OCI-LY1 (cell line): Measurements from ENCODE around the gene AZU1.

Source experiments
- H2AFZ ChIP-seq: fragments of 200-600 bp; sonication (generic), shearing (Covaris generic); 2 replicates; pipeline ENCODE4 v1.6.0; 2014; ENCODE audit warnings: antibody characterized with exemption, mild to moderate bottlenecking, low read length
- H3F3A ChIP-seq: fragments of 200-600 bp; sonication (generic), shearing (Covaris generic); 2 replicates; pipeline ENCODE4 v1.6.0; 2014; ENCODE audit warnings: mild to moderate bottlenecking, antibody characterized with exemption, low read length, moderate library complexity; ENCODE audit not compliant: insufficient read depth
- H3K27ac ChIP-seq: fragments of 200-600 bp; sonication (generic); 2 replicates; pipeline ENCODE4 v1.5.1; 2014; ENCODE audit warnings: low read length, mixed run types, mild to moderate bottlenecking, low read depth; ENCODE audit not compliant: poor library complexity, severe bottlenecking
- H3K27me3 ChIP-seq: fragments of 200-600 bp; sonication (generic); 2 replicates; pipeline ENCODE4 v1.6.0; 2014; ENCODE audit warnings: antibody characterized with exemption, mild to moderate bottlenecking, low read length, moderate library complexity; ENCODE audit not compliant: insufficient read depth
- H3K36me3 ChIP-seq: fragments of 200-600 bp; sonication (generic); 2 replicates; pipeline ENCODE4 v1.6.1; 2014; ENCODE audit warnings: mild to moderate bottlenecking, antibody characterized with exemption, low read length, moderate library complexity, mixed read lengths; ENCODE audit not compliant: insufficient read depth
- H3K4me1 ChIP-seq: fragments of 200-600 bp; sonication (generic); 2 replicates; pipeline ENCODE4 v1.5.1; 2014; ENCODE audit warnings: mild to moderate bottlenecking, low read length, moderate library complexity; ENCODE audit not compliant: insufficient read depth, severe bottlenecking
- H3K4me2 ChIP-seq: fragments of 200-600 bp; sonication (generic), shearing (Covaris generic); 2 replicates; pipeline ENCODE4 v1.6.1; 2014; ENCODE audit warnings: low read length
- H3K4me3 ChIP-seq: fragments of 200-600 bp; sonication (generic); 2 replicates; pipeline ENCODE4 v1.5.1; 2014; ENCODE audit warnings: low read length, low read depth, mild to moderate bottlenecking, mixed read lengths; ENCODE audit not compliant: poor library complexity, severe bottlenecking
- H3K79me2 ChIP-seq: fragments of 200-600 bp; shearing (Covaris generic); 2 replicates; pipeline ENCODE4 v1.6.1; 2016; ENCODE audit warnings: mixed run types, low read length, mixed read lengths; ENCODE audit not compliant: insufficient read depth
- H3K9ac ChIP-seq: fragments of 200-600 bp; sonication (generic), shearing (Covaris generic); 2 replicates; pipeline ENCODE4 v1.6.1; 2014; ENCODE audit warnings: mild to moderate bottlenecking, low read length, mixed read lengths
- H3K9me2 ChIP-seq: fragments of 200-600 bp; sonication (generic), shearing (Covaris generic); 2 replicates; pipeline ENCODE4 v1.6.1; 2014; ENCODE audit warnings: low read depth, mild to moderate bottlenecking, low read length, mixed read lengths
- H3K9me3 ChIP-seq: fragments of 200-600 bp; shearing (Covaris generic); 2 replicates; pipeline ENCODE4 v1.6.1; 2014; ENCODE audit warnings: low read length, mixed read lengths
- H4K20me1 ChIP-seq: fragments of 200-600 bp; sonication (generic), shearing (Covaris generic); 2 replicates; pipeline ENCODE4 v1.6.0; 2016; ENCODE audit warnings: mild to moderate bottlenecking, low read length; ENCODE audit not compliant: insufficient read depth
- EZH2 ChIP-seq: fragments of 200-600 bp; sonication (generic), shearing (Covaris generic); IDR thresholded peaks from 2 replicates; pipeline ENCODE4 v1.8.0; 2017; ENCODE audit warnings: borderline replicate concordance, mixed run types, mild to moderate bottlenecking, antibody characterized with exemption, low read length, moderate library complexity, mixed read lengths
- TF ChIP-seq, protein P1 (sequence below): fragments of 200-600 bp; sonication (generic), shearing (Covaris generic); IDR thresholded peaks from 2 replicates; pipeline ENCODE4 v1.5.1; 2017; ENCODE audit warnings: mild to moderate bottlenecking, antibody characterized with exemption, low read length, moderate library complexity, mixed read lengths

Gene AZU1, protein sequence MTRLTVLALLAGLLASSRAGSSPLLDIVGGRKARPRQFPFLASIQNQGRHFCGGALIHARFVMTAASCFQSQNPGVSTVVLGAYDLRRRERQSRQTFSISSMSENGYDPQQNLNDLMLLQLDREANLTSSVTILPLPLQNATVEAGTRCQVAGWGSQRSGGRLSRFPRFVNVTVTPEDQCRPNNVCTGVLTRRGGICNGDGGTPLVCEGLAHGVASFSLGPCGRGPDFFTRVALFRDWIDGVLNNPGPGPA

DNA sequence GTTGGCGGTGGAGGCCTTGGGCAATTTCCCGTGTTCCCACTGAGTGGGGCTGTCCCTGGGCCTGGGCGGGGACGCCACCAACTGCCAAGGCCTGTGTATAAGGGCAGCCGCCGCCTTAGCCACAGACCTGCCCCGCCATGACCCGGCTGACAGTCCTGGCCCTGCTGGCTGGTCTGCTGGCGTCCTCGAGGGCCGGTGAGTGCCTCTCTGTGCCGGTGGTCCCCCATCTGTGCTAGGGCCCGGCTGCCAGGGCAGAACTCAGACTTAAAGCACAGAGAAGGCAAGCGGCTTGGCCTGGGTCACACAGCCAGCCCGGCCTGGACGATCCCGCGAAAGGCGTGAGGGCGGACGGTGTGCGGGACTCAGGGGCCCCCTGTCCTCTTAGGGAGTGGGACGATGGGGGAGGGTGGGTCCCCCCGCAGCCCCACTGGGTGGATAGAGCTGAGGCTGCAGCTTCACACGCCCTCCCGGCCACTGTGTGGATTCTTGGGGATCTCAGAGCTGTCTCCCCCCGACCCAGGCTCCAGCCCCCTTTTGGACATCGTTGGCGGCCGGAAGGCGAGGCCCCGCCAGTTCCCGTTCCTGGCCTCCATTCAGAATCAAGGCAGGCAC is at the start of gene AZU1:
Gene AZU1 (plus strand): TSS at position 128 of the 612 bp plus-strand sequence. CDS start 10 bp downstream, at position 138.
- no peak within 1 kb of the TSS for H3K27ac ChIP-seq
- H3K4me2 ChIP-seq: no peak within 1 kb of the TSS
- H3K79me2 ChIP-seq: no peaks in the 10 kb centered on the region
- no peak within 1 kb of the TSS for H3K9ac ChIP-seq
- peaks cover 4% of the 10 kb centered on the region; the same call in 1 of the 2 replicates for H3K27me3 ChIP-seq
- H3K36me3 ChIP-seq: no peaks in the 10 kb centered on the region
- TF ChIP-seq EZH2: no peak
- TF ChIP-seq, protein P1, sequence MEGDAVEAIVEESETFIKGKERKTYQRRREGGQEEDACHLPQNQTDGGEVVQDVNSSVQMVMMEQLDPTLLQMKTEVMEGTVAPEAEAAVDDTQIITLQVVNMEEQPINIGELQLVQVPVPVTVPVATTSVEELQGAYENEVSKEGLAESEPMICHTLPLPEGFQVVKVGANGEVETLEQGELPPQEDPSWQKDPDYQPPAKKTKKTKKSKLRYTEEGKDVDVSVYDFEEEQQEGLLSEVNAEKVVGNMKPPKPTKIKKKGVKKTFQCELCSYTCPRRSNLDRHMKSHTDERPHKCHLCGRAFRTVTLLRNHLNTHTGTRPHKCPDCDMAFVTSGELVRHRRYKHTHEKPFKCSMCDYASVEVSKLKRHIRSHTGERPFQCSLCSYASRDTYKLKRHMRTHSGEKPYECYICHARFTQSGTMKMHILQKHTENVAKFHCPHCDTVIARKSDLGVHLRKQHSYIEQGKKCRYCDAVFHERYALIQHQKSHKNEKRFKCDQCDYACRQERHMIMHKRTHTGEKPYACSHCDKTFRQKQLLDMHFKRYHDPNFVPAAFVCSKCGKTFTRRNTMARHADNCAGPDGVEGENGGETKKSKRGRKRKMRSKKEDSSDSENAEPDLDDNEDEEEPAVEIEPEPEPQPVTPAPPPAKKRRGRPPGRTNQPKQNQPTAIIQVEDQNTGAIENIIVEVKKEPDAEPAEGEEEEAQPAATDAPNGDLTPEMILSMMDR: no peak
- no peaks in the 10 kb centered on the region for H3K9me3 ChIP-seq
- H3K9me2 ChIP-seq: no peaks in the 10 kb centered on the region
- no peak within 1 kb of the TSS for H2AFZ ChIP-seq
- no peaks in the 10 kb centered on the region for H3F3A ChIP-seq
- H3K4me3 ChIP-seq: no peak within 1 kb of the TSS
- H3K4me1 ChIP-seq: no peaks in the 10 kb centered on the region
- no peaks in the 10 kb centered on the region for H4K20me1 ChIP-seq

DNA sequence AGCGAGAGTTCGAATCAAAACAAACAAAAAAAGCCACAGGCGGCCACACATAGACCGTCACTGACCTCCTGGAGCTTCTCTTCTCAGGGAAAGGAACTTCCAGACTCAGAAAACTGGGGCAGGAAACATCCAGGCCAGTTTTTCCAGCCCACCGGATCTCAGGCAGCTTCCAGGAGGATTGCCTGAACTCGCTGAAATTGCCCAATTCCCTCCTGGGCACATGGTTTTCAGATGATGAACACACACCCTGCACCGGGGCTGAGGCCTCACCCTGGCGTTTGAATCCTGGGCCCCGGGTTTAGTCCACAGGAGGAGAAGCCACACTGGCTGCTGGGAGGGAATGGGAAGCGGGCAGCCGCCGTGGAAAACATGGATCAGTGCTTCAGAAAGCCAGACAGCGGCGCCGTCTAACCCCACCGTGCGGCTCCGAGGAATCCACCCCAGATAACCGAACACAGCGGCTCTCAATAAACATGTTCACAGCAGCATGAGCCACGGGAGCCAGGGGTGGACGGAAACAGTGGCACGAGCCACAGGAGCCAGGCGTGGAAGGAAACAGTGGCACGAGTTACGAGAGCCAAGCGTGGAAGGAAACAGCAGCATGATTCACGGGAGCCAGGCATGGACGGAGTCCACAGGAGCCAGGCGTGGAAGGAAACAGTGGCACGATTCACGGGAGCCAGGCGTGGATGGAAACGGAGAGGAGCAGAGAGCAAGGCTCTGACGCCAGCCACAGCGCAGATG is 48.6 kb upstream of the AZU1 start:
- no peaks in the 10 kb centered on the region for H3K9me2 ChIP-seq
- no peak for TF ChIP-seq EZH2
- TF ChIP-seq, protein P1: no peak
- H3F3A ChIP-seq: no peaks in the 10 kb centered on the region
- H3K9me3 ChIP-seq: no peaks in the 10 kb centered on the region
- H3K79me2 ChIP-seq: no peaks in the 10 kb centered on the region
- H3K4me2 ChIP-seq: no peak overlapping the region
- no peak overlapping the region for H3K9ac ChIP-seq
- no peaks in the 10 kb centered on the region for H3K4me1 ChIP-seq
- no peaks in the 10 kb centered on the region for H4K20me1 ChIP-seq
- H3K27me3 ChIP-seq: peaks cover 11% of the 10 kb centered on the region
- H3K36me3 ChIP-seq: no peaks in the 10 kb centered on the region
- no peak overlapping the region for H3K4me3 ChIP-seq
- no peak overlapping the region for H3K27ac ChIP-seq
- no peak overlapping the region for H2AFZ ChIP-seq

DNA sequence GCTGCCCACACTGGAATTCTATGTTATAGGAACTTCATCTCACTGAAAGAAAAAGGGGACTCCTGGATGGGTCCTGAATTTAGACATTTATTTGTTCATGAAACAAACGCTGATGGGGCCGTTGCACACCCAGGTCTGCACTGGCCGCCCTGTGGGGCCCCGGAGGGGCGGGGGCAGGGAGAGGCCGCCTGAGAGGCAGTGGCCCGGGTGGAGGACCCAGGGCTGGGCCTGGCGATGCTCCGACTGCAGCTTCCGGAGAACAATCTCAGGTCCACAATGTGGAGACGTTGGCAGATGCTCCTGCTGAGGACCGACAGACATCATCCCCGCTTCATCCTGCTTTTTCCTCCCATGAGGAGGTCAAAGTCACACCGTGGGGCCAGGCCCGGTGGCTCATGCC is 46.7 kb upstream of the AZU1 start:
- TF ChIP-seq EZH2: no peak
- TF ChIP-seq, protein P1: no peak
- Histone ChIP-seq H3K27me3 (peaks cover 11% of the 10 kb centered on the region), H3K9me2 (no peaks in the 10 kb centered on the region), H3F3A (no peaks in the 10 kb centered on the region), H3K79me2 (no peaks in the 10 kb centered on the region), H2AFZ (no peak overlapping the region), H3K4me3 (no peak overlapping the region), H3K27ac (no peak overlapping the region), H3K9ac (no peak overlapping the region), H4K20me1 (no peaks in the 10 kb centered on the region), H3K4me2 (no peak overlapping the region), H3K9me3 (no peaks in the 10 kb centered on the region), H3K4me1 (no peaks in the 10 kb centered on the region), H3K36me3 (no peaks in the 10 kb centered on the region)
